ENCODE measurements around the gene ERCC4. TPM values are rescaled to one million over a fixed set of nuclear protein-coding genes. Genes with fewer than 3 reads are reported as not detected.

ERCC4 gene
- polyA plus RNA-seq, 1 of the 3 experiments (the other 2 are of a cell fraction) = 1.8 TPM

GRCh38 chr16:13962232-13962631 lies 42.3 kb downstream of the ERCC4 start:
- peaks cover 11% of the 10 kb centered on the region for H3F3A ChIP-seq (replicated peaks; ENCODE audit: insufficient read depth)
- no peaks in the 10 kb centered on the region for H3K36me3 ChIP-seq (replicated peaks in 1 of 2; ENCODE audit: control insufficient read depth in 1 of 2, insufficient read depth in 2 of 2, low read length in 1 of 2)
- H3K9ac ChIP-seq = no peak overlapping the region
- no peak overlapping the region for H3K4me2 ChIP-seq
- no peak overlapping the region for H2AFZ ChIP-seq (ENCODE audit: low read depth)
- H3K27me3 ChIP-seq (ENCODE audit: insufficient read depth) = no peaks in the 10 kb centered on the region
- H3K79me2 ChIP-seq (ENCODE audit: insufficient read depth) = no peaks in the 10 kb centered on the region
- no peaks in the 10 kb centered on the region for H3K9me2 ChIP-seq
- H3K27ac ChIP-seq (ENCODE audit: low read depth in 2 of 2, low read length in 1 of 2) = no peak overlapping the region
- 0 out of 2 replicates have a peak, but pooled peaks cover 5% of the 10 kb centered on the region for H3K9me3 ChIP-seq
- CTCF ChIA-PET = interaction anchor here (0.7 to 1.2 kb wide), 3 partner anchors 11 to 39 kb away, joined by 3 to 5 read pairs (median 3); no protein-coding TSS in a partner anchor
- no peak overlapping the region for H3K4me3 ChIP-seq (ENCODE audit: low read depth in 2 of 2, low read length in 1 of 2)
- H3K4me1 ChIP-seq (ENCODE audit: control insufficient read depth in 1 of 2, insufficient read depth in 2 of 2, low read depth in 1 of 2, low read length in 1 of 2) = peaks cover 0 to 6% of the 10 kb centered on the region in 2 experiments; a peak in 2 of 4 replicates
- POLR2A ChIA-PET = no interaction called here
- no peak for TF ChIP-seq JUND (IDR thresholded peaks at IDR 0.05)
- no peak for TF ChIP-seq MXI1 (IDR thresholded peaks at IDR 0.05; ENCODE audit: low read depth, low read length)
- TF ChIP-seq MAX (IDR thresholded peaks at IDR 0.05; ENCODE audit: low read depth) = no peak
- no peak for TF ChIP-seq RXRA (IDR thresholded peaks at IDR 0.05; ENCODE audit: borderline replicate concordance, low read depth)
- no peak for TF ChIP-seq CTCF (IDR thresholded peaks at IDR 0.05)
- 45% methylated on average over 1 of the region's 1 CpG for WGBS (ENCODE audit: low lambda C conversion rate)
- no peaks in the 10 kb centered on the region for H4K20me1 ChIP-seq (ENCODE audit: insufficient read depth)
- DNase-seq = no peak

GRCh38 chr16:13968835-13969234 lies 48.9 kb downstream of the ERCC4 start:
- 77% methylated on average over 2 of the region's 2 CpGs for WGBS (ENCODE audit: low lambda C conversion rate)
- CTCF ChIA-PET = interaction anchor here (0.8 to 1.1 kb wide), 3 partner anchors 33 to 321 kb away, joined by 3 read pairs; no protein-coding TSS in a partner anchor

More at GRCh38 chr16:13968835-13969234, 48.9 kb downstream of the ERCC4 start:
- Histone ChIP-seq H3K4me1 (ENCODE audit: control insufficient read depth in 1 of 2, insufficient read depth in 2 of 2, low read depth in 1 of 2, low read length in 1 of 2) (no peaks in the 10 kb centered on the region), H3K79me2 (ENCODE audit: insufficient read depth) (no peaks in the 10 kb centered on the region), H3K36me3 (replicated peaks in 1 of 2; ENCODE audit: control insufficient read depth in 1 of 2, insufficient read depth in 2 of 2, low read length in 1 of 2) (no peaks in the 10 kb centered on the region), H3F3A (replicated peaks; ENCODE audit: insufficient read depth) (no peaks in the 10 kb centered on the region), H4K20me1 (ENCODE audit: insufficient read depth) (no peaks in the 10 kb centered on the region), H3K9ac (no peak overlapping the region), H3K4me2 (no peak overlapping the region), H3K4me3 (ENCODE audit: low read depth in 2 of 2, low read length in 1 of 2) (no peak overlapping the region), H3K9me2 (no peaks in the 10 kb centered on the region), H3K27ac (ENCODE audit: low read depth in 2 of 2, low read length in 1 of 2) (no peak overlapping the region), H2AFZ (ENCODE audit: low read depth) (no peak overlapping the region), H3K9me3 (0 out of 2 replicates have a peak, but pooled peaks cover 7% of the 10 kb centered on the region), H3K27me3 (ENCODE audit: insufficient read depth) (peaks cover 5% of the 10 kb centered on the region; the same call in 1 of the 2 replicates)
- POLR2A ChIA-PET = no interaction called here
- DNase-seq = no peak
- TF ChIP-seq RAD21 (IDR thresholded peaks at IDR 0.05; ENCODE audit: low read length) = peak; percentile 17; the same call in 1 of the 2 replicates
- TF ChIP-seq MXI1 (IDR thresholded peaks at IDR 0.05; ENCODE audit: low read depth, low read length) = no peak
- TF ChIP-seq ELF1 (IDR thresholded peaks at IDR 0.05) = no peak
- no peak for TF ChIP-seq TAF1 (IDR thresholded peaks at IDR 0.05; ENCODE audit: borderline replicate concordance, low read depth, low read length)
- no peak for TF ChIP-seq USF2 (IDR thresholded peaks at IDR 0.05; ENCODE audit: borderline replicate concordance, low read depth, low read length)

Measured in SK-N-SH (cell line).